KG1 (cell line): ENCODE results near the gene ORM1.

Experiments used
- DNase-seq: peaks from one replicate; lab custom pipeline; 2025; lab: John Stamatoyannopoulos, UW

The ORM1 gene

GRCh38 chr9:114367366-114367765 lies 44.5 kb downstream of the ORM1 start:
- DNase-seq, result no peak

GRCh38 chr9:114367772-114368569 lies 45.1 kb downstream of the ORM1 start:
- no peak for DNase-seq

- DNase-seq, result no peak
Measured at GRCh38 chr9:114369216-114370130, 46.6 kb downstream of the ORM1 start.

GRCh38 chr9:114370251-114370967 lies 47.5 kb downstream of the ORM1 start:
- DNase-seq, result no peak

GRCh38 chr9:114370968-114371320 lies 48.0 kb downstream of the ORM1 start:
- no peak for DNase-seq

GRCh38 chr9:114371343-114371944 lies 48.5 kb downstream of the ORM1 start:
- no peak for DNase-seq

- DNase-seq, result peak; percentile 69
Measured at GRCh38 chr9:114371973-114372917, 49.3 kb downstream of the ORM1 start.

GRCh38 chr9:114372921-114373448 lies 50.1 kb downstream of the ORM1 start:
- peak; percentile 86 for DNase-seq

GRCh38 chr9:114373960-114374730 lies 51.2 kb downstream of the ORM1 start:
- no peak for DNase-seq

- DNase-seq, result no peak
Measured at GRCh38 chr9:114374936-114375335, 52.0 kb downstream of the ORM1 start.

- no peak for DNase-seq
Measured at GRCh38 chr9:114375386-114376175, 52.7 kb downstream of the ORM1 start.
